Nephron progenitor cell (in vitro differentiated cells): ENCODE data around the gene C6orf132.

Experiments used
- DNase-seq: peaks from one replicate; pipeline ENCODE4 v3.0.0; 2021
- H3K27ac Mint-ChIP-seq: 2 replicates; pipeline ENCODE4 v1.8.0; 2021; ENCODE audit warnings: mild to moderate bottlenecking, moderate library complexity, mixed read lengths
- H3K27me3 Mint-ChIP-seq: 2 replicates; pipeline ENCODE4 v1.8.0; 2021; ENCODE audit warnings: mild to moderate bottlenecking, low read depth, mixed read lengths; ENCODE audit not compliant: poor library complexity
- H3K36me3 Mint-ChIP-seq: 2 replicates; pipeline ENCODE4 v1.8.0; 2021; ENCODE audit warnings: low read depth, mixed read lengths
- H3K4me1 Mint-ChIP-seq: 2 replicates; pipeline ENCODE4 v1.8.0; 2021; ENCODE audit warnings: mixed read lengths
- H3K4me3 Mint-ChIP-seq: 2 replicates; pipeline ENCODE4 v1.8.0; 2021; ENCODE audit warnings: mild to moderate bottlenecking, moderate library complexity, mixed read lengths
- H3K9me3 Mint-ChIP-seq: 2 replicates; pipeline ENCODE4 v1.8.0; 2021; ENCODE audit warnings: mild to moderate bottlenecking, moderate library complexity, mixed read lengths
- TF ChIP-seq, protein P1 (sequence below): fragments of 200-600 bp; sonication (generic); IDR thresholded peaks from 2 replicates; pipeline ENCODE4 v1.5.0; 2021; ENCODE audit warnings: antibody characterized with exemption

Gene C6orf132

GRCh38 chr6:42136508-42137193 lies 5.8 kb downstream of the C6orf132 start:
- Mint-ChIP-seq H3K27ac (peak overlapping the region; percentile 70), H3K27me3 (peaks cover 16% of the 10 kb centered on the region), H3K36me3 (peaks cover 2% of the 10 kb centered on the region), H3K9me3 (peaks cover 2% of the 10 kb centered on the region), H3K4me3 (peak overlapping the region; percentile 70), H3K4me1 (peaks cover 54% of the 10 kb centered on the region)
- peak; percentile 62 for DNase-seq
- TF ChIP-seq, protein P1, sequence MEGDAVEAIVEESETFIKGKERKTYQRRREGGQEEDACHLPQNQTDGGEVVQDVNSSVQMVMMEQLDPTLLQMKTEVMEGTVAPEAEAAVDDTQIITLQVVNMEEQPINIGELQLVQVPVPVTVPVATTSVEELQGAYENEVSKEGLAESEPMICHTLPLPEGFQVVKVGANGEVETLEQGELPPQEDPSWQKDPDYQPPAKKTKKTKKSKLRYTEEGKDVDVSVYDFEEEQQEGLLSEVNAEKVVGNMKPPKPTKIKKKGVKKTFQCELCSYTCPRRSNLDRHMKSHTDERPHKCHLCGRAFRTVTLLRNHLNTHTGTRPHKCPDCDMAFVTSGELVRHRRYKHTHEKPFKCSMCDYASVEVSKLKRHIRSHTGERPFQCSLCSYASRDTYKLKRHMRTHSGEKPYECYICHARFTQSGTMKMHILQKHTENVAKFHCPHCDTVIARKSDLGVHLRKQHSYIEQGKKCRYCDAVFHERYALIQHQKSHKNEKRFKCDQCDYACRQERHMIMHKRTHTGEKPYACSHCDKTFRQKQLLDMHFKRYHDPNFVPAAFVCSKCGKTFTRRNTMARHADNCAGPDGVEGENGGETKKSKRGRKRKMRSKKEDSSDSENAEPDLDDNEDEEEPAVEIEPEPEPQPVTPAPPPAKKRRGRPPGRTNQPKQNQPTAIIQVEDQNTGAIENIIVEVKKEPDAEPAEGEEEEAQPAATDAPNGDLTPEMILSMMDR = peak; percentile 41

- Mint-ChIP-seq H3K9me3 (peaks cover 4% of the 10 kb centered on the region), H3K4me3 (no peak overlapping the region), H3K27me3 (peaks cover 11% of the 10 kb centered on the region), H3K4me1 (peaks cover 45% of the 10 kb centered on the region), H3K36me3 (peaks cover 4% of the 10 kb centered on the region), H3K27ac (no peak overlapping the region)
- TF ChIP-seq, protein P1 = no peak
- no peak for DNase-seq
These were observed 6.7 kb downstream of the C6orf132 start for GRCh38 chr6:42135722-42136121.

- no peak for DNase-seq
- Mint-ChIP-seq H3K9me3 (peaks cover 4% of the 10 kb centered on the region), H3K4me1 (peaks cover 39% of the 10 kb centered on the region), H3K27me3 (peaks cover 7% of the 10 kb centered on the region), H3K4me3 (no peak overlapping the region), H3K27ac (no peak overlapping the region), H3K36me3 (peaks cover 4% of the 10 kb centered on the region)
- TF ChIP-seq, protein P1 = no peak
These were observed 7.3 kb downstream of the C6orf132 start for GRCh38 chr6:42135161-42135560.

GRCh38 chr6:42133926-42134325 lies 8.5 kb downstream of the C6orf132 start:
- Mint-ChIP-seq H3K27me3 (peaks cover 7% of the 10 kb centered on the region), H3K4me1 (peaks cover 27% of the 10 kb centered on the region), H3K9me3 (peaks cover 4% of the 10 kb centered on the region), H3K36me3 (peaks cover 4% of the 10 kb centered on the region), H3K4me3 (no peak overlapping the region), H3K27ac (no peak overlapping the region)
- TF ChIP-seq, protein P1 = no peak
- DNase-seq = no peak

DNA sequence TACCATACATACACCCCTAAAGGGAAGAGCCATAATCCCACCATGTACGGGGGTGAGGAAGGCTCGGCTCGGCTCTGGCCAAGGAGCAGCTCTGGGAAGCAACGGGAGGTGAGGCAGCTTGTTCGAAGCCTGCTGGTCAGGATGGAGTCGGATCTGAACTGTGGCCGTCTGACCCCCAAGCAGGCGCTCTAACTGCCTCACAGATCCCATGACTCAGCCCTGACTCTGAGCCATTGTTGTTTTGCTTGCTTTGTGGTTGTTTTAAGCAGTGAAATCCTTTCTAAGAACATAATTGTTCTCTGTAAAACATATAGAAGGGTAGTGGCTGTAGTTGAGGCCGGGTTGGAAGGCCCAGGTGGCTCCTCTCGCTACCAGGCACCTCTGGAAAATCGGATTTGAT lies 10.9 kb downstream of the C6orf132 start:
- H3K4me3 Mint-ChIP-seq = no peak overlapping the region
- DNase-seq = no peak
- H3K27ac Mint-ChIP-seq = no peak overlapping the region
- H3K9me3 Mint-ChIP-seq = peaks cover 4% of the 10 kb centered on the region
- H3K36me3 Mint-ChIP-seq = peaks cover 4% of the 10 kb centered on the region
- TF ChIP-seq, protein P1 = no peak
- H3K27me3 Mint-ChIP-seq = peaks cover 7% of the 10 kb centered on the region
- peaks cover 10% of the 10 kb centered on the region for H3K4me1 Mint-ChIP-seq

- H3K36me3 Mint-ChIP-seq = peaks cover 4% of the 10 kb centered on the region
- no peak overlapping the region for H3K27ac Mint-ChIP-seq
- TF ChIP-seq, protein P1 = no peak
These were observed 13.1 kb downstream of the C6orf132 start for GRCh38 chr6:42129360-42129676.

More at GRCh38 chr6:42129360-42129676, 13.1 kb downstream of the C6orf132 start:
- peaks cover 10% of the 10 kb centered on the region for H3K27me3 Mint-ChIP-seq
- peaks cover 4% of the 10 kb centered on the region for H3K9me3 Mint-ChIP-seq
- DNase-seq = no peak
- no peak overlapping the region for H3K4me3 Mint-ChIP-seq
- peaks cover 9% of the 10 kb centered on the region for H3K4me1 Mint-ChIP-seq
